Heart left ventricle (tissue), 16 donors: ENCODE results near the gene PARD3B. TPM values are rescaled to one million over a fixed set of nuclear protein-coding genes. Genes with fewer than 3 reads are reported as not detected.
A peak's percentile ranks its signal among the peaks of the same experiment; 100 is the strongest.

ENCODE experiments used
- ATAC-seq, 4 donors: fragments of 200-7000 bp; cut with Tn5 transposase; one replicate each; pipeline ENCODE4 v1.9.1; 2020 to 2022; ENCODE audit warnings: moderate library complexity in 4 of 4, mild to moderate bottlenecking in 3 of 4, moderate number of reproducible peaks in 1 of 4
- DNase-seq, 5 donors: peaks; one replicate each; pipeline ENCODE4 v3.0.0-alpha.2; 2020
- H3K27ac ChIP-seq, 12 donors: fragments of 200-600 bp; sonication (generic) in 4 of 12; one replicate each; pipeline versions ENCODE4 v1.5.0 to v1.8.0; 2016 to 2022; ENCODE audit warnings: mild to moderate bottlenecking in 2 of 12
- H3K27me3 ChIP-seq, 9 donors: fragments of 200-600 bp; sonication (generic) in 2 of 9; one replicate each; pipeline versions ENCODE4 v1.5.1 to v1.8.0; 2016 to 2022; ENCODE audit warnings: mild to moderate bottlenecking in 3 of 9
- H3K36me3 ChIP-seq, 9 donors: fragments of 200-600 bp; sonication (generic) in 2 of 9; one replicate each; pipeline versions ENCODE4 v1.5.0 to v1.8.0; 2018 to 2022; ENCODE audit warnings: mild to moderate bottlenecking in 2 of 9
- H3K4me1 ChIP-seq, 12 donors: fragments of 200-600 bp; sonication (generic) in 4 of 12; one replicate each; pipeline versions ENCODE4 v1.5.0 to v1.8.0; 2016 to 2022; ENCODE audit warnings: mild to moderate bottlenecking in 3 of 12
- H3K4me3 ChIP-seq, 12 donors: fragments of 200-600 bp; sonication (generic) in 4 of 12; one replicate each; pipeline versions ENCODE4 v1.5.0 to v1.8.0; 2017 to 2022; ENCODE audit warnings: mild to moderate bottlenecking in 9 of 12, moderate library complexity in 4 of 12
- H3K9me3 ChIP-seq, 12 donors: fragments of 200-600 bp; sonication (generic) in 4 of 12; one replicate each; pipeline versions ENCODE4 v1.5.0 to v1.8.0; 2016 to 2022; ENCODE audit warnings: mild to moderate bottlenecking in 1 of 12
- POLR2A ChIP-seq, 2 donors: fragments of 450-650 bp; IDR thresholded peaks; one replicate each; pipeline ENCODE4 v1.6.1; 2017; ENCODE audit warnings: antibody characterized with exemption in 2 of 2, mild to moderate bottlenecking in 2 of 2, moderate library complexity in 2 of 2
- WGBS, 4 donors: extraction: QIAGEN DNeasy Blood & Tissue Kit in 2 of 4; methylation state at CpG; one replicate each; pipeline versions ENCODE4 v1.1.5 to v1.1.7; 2013 to 2018; 5-methylcytosine and 5-hydroxymethylcytosine counted together
- intact Hi-C, 10 donors: fragments of 100-400 bp; cut with DNase I; formaldehyde crosslinking; loops; one replicate each; pipeline versions ENCODE4 v1.11.1 to v1.14.2; 2022
- long read RNA-seq, 3 donors: library from polyadenylated mRNA; unstranded; transcript quantifications; one replicate each; pipeline ENCODE4 v2.0.0, GENCODE V29; 2020 to 2021
- polyA plus RNA-seq, 2 donors: library from polyadenylated mRNA; stranded (reverse); fragments of 200-250 nt; gene quantifications; one replicate each; pipeline ENCODE4 v1.2.3, GENCODE V29; 2013
- total RNA-seq, 9 donors: library from RNA; depleted of rRNA in 2 of 9; stranded (reverse); fragments of >200 nt in 2 of 9; fragmentation: NEBNext Ultra II Directional in 3 of 9; extraction: Animal tissue kit (Norgen Biotek cat#: 25700) in 3 of 9; gene quantifications; one replicate each; pipeline versions ENCODE4 v1.1.0 to v1.2.4, GENCODE V29; 2016 to 2023
- TF ChIP-seq, protein P1 (sequence below), 12 donors: fragments of 200-600 bp; sonication (generic) in 4 of 12; IDR thresholded peaks; one replicate each; pipeline versions ENCODE4 v1.5.0 to v1.8.0; 2018 to 2022; ENCODE audit warnings: antibody characterized with exemption in 12 of 12, mild to moderate bottlenecking in 5 of 12
- donor health status: ischemic (EF 13 %, LVEDD 7.1; RV severe dilation, severe dysfunction).
- donor health status: healthy with polysubstance abuse.
- donor health status: DM: no; HTN: yes; CAD: no.
- donor health status: DM: no; HTN: no; CAD: no.
- donor health status: ischemic (EF 25% LVEDD 6.9; RV normal size, moderate dysfunction).
- donor health status: ischemic (EF 25% LVEDD 5.7; RV mildly dilated, moderate dysfunction).
- donor health status: healthy.
- donor health status: DM: yes; HTN: yes; CAD: no.
- donor health status: ischemic (EF 35%, LVEDD 5.7; RV mildly dilated, moderate dysfunction).
- donor health status: nonischemic (EF 11% LVEDD 7.7; RV severe dilation, severe dysfunction).
- donor health status: DM: yes; HTN: yes; CAD: no.
- donor health status: PGD.
- donor health status: ischemic (EF 29% LVEDD 5.4; RV normal size, mild dysfunction).
- donor health status: nonischemic (EF 23%, LVEDD 6.1; RV moderate dilation, normal function).

The PARD3B gene, protein sequence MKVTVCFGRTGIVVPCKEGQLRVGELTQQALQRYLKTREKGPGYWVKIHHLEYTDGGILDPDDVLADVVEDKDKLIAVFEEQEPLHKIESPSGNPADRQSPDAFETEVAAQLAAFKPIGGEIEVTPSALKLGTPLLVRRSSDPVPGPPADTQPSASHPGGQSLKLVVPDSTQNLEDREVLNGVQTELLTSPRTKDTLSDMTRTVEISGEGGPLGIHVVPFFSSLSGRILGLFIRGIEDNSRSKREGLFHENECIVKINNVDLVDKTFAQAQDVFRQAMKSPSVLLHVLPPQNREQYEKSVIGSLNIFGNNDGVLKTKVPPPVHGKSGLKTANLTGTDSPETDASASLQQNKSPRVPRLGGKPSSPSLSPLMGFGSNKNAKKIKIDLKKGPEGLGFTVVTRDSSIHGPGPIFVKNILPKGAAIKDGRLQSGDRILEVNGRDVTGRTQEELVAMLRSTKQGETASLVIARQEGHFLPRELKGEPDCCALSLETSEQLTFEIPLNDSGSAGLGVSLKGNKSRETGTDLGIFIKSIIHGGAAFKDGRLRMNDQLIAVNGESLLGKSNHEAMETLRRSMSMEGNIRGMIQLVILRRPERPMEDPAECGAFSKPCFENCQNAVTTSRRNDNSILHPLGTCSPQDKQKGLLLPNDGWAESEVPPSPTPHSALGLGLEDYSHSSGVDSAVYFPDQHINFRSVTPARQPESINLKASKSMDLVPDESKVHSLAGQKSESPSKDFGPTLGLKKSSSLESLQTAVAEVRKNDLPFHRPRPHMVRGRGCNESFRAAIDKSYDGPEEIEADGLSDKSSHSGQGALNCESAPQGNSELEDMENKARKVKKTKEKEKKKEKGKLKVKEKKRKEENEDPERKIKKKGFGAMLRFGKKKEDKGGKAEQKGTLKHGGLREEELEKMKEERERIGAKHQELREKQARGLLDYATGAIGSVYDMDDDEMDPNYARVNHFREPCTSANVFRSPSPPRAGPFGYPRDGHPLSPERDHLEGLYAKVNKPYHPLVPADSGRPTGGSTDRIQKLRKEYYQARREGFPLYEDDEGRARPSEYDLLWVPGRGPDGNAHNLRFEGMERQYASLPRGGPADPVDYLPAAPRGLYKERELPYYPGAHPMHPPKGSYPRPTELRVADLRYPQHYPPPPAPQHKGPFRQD (N-terminal part only)
- total RNA-seq, result 10 to 100 TPM in 3 of 9 donors, 1 to 10 TPM in 6; 4.6 to 15.1 (median 6.5) TPM
- polyA plus RNA-seq, result 1 to 10 TPM in 1 of 2 donors, under 1 TPM in 1; 0.71 to 1.7 TPM
- long read RNA-seq, donor 1, partial matches to known transcripts, result 1 of 1 reads
- long read RNA-seq, donor 1, other reads (novel, unspliced or antisense), result 0 of 1 reads
- long read RNA-seq, donor 2, partial matches to known transcripts, result 1 of 4 reads
- long read RNA-seq, donor 2, other reads (novel, unspliced or antisense), result 3 of 4 reads
- long read RNA-seq, donor 3, partial matches to known transcripts, result 1 of 1 reads
- long read RNA-seq, donor 3, other reads (novel, unspliced or antisense), result 0 of 1 reads

DNA sequence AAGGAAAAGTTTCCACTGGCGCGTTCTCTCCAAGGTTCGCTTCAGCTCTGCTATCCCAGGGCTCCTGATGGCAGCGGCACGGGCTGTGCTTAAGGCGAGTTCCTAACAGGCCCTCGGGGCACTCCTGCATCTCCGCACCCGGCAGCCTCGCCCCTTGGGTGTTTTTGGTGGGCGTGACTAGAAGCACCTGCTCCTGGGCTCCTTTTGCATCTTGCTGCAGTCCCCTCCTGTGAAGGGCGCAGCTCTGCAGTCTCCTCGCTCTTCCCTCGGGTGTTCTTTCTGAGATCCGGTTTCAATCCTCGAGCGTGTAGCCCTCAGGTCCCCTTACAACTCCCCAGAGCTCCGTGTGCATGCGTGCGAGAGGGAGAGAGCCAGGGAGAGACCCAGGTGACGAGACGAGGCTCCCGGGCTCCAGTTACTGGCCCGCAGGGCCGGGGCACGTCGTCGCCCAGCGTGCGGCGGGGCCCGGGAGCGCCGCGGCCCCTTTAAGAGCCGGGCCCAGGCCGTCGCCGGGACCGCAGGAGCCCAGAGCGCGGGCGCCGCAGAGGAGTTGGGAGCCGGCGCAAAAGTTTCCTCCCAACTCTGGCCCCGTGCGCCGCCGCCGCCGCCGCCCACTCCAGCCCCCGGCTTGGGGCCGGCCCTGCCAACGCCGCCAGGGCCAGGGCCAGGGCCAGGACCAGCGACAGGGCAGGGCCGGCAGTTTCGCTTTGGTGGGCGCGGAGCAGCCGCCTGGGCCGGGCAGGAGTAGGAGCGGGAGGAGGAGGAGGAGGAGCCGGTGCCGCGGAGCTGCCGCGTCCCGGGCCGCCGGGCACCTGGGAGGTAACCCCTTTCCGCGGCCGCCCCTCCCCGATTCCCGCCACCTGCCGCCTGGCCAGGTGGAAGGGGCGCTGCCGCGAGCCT, at the start of gene PARD3B:
PARD3B (plus strand) TSS at position 515 of the 900 bp plus-strand sequence. CDS start 525 bp downstream, outside the sequence.
- H3K4me1 ChIP-seq, result peaks cover 0 to 26% (median 15%) of the 10 kb centered on the region in 12 donors
- DNase-seq (peak; percentile 49 to 81 (median 63)), ATAC-seq (peak; percentile 82 to 98 (median 94))
- no peaks in the 10 kb centered on the region for H3K9me3 ChIP-seq
- TF ChIP-seq POLR2A (IDR thresholded peaks at IDR 0.05), result peak in 1 of 2 donors; percentile 25
- TF ChIP-seq, protein P1, sequence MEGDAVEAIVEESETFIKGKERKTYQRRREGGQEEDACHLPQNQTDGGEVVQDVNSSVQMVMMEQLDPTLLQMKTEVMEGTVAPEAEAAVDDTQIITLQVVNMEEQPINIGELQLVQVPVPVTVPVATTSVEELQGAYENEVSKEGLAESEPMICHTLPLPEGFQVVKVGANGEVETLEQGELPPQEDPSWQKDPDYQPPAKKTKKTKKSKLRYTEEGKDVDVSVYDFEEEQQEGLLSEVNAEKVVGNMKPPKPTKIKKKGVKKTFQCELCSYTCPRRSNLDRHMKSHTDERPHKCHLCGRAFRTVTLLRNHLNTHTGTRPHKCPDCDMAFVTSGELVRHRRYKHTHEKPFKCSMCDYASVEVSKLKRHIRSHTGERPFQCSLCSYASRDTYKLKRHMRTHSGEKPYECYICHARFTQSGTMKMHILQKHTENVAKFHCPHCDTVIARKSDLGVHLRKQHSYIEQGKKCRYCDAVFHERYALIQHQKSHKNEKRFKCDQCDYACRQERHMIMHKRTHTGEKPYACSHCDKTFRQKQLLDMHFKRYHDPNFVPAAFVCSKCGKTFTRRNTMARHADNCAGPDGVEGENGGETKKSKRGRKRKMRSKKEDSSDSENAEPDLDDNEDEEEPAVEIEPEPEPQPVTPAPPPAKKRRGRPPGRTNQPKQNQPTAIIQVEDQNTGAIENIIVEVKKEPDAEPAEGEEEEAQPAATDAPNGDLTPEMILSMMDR (IDR thresholded peaks at IDR 0.05), result peak in 1 of 12 donors; percentile 3
- H3K27ac ChIP-seq, result peak within 1 kb of the TSS; percentile 29 to 87 (median 72)
- 0 to 2% (median 1%) methylated on average over 27 to 82 of the region's 82 CpGs for WGBS, 4 donors
- no peaks in the 10 kb centered on the region for H3K36me3 ChIP-seq
- peak within 1 kb of the TSS; percentile 65 to 99 (median 92) for H3K4me3 ChIP-seq
- peaks cover 0 to 10% (median 0%) of the 10 kb centered on the region in 9 donors for H3K27me3 ChIP-seq
- intact Hi-C loops, result loop anchor here in 2 of 10 donors (10.0 kb wide), 2 partner anchors 120 to 1140 kb away; partner anchors contain the start of gene NRP2 (in 1 of the 2)

DNA sequence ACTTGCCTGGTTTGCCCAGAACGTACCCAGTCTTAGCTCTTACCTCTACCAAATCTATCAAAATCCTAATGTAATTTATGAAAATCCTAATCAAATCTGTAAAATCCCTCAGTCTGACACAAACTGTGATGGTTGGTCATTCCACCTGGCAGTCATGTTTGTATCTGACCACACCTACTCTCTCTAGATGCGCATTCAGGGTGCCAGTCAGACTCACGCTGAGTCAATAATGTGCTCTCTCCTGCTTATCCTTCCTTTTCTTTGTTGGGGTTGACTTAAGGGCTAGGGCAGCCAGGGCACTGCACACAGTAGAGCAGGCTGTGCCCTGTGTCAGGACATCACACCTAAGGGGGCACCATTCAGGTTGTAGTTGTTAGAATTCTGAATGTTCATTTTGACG, 48.5 kb upstream of the PARD3B start:
- TF ChIP-seq, protein P1 (IDR thresholded peaks at IDR 0.05), result no peak
- no peak for TF ChIP-seq POLR2A (IDR thresholded peaks at IDR 0.05)
- H3K4me3 ChIP-seq, result no peak overlapping the region
- whole genome bisulfite sequencing, 4 donors, result 95 to 99% (median 98%) methylated on average over 4 of the region's 4 CpGs
- no peak for ATAC-seq
- intact Hi-C loops, result no loop called here
- H3K27me3 ChIP-seq, result no peaks in the 10 kb centered on the region
- H3K4me1 ChIP-seq, result no peaks in the 10 kb centered on the region
- H3K27ac ChIP-seq, result no peak overlapping the region
- H3K9me3 ChIP-seq, result no peaks in the 10 kb centered on the region
- H3K36me3 ChIP-seq, result no peaks in the 10 kb centered on the region
- no peak for DNase-seq

DNA sequence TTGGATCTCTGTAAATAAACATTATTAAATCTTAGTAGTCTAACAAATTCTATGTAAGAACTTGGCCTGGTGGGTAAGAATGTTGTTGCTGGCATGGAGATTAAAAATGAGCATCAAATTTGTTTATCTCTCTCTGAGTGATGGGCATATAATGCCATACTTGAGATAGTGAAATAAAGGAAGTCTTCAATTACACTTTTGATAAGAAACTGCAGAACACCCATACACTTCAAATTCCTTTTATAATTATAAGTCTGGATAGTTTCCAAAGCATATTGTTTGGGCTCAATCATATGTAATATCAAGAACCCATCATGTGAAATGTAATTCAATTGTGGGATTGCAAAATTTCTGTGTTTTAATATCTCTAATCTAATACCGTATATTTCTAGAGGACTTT, 47.4 kb upstream of the PARD3B start:
- intact Hi-C loops, result no loop called here
- TF ChIP-seq, protein P1 (IDR thresholded peaks at IDR 0.05), result no peak
- no peak for TF ChIP-seq POLR2A (IDR thresholded peaks at IDR 0.05)
- Histone ChIP-seq H3K9me3 (no peaks in the 10 kb centered on the region), H3K27me3 (no peaks in the 10 kb centered on the region), H3K27ac (no peak overlapping the region), H3K36me3 (no peaks in the 10 kb centered on the region), H3K4me1 (no peaks in the 10 kb centered on the region), H3K4me3 (no peak overlapping the region)
- no peak for ATAC-seq
- no peak for DNase-seq
- WGBS, 4 donors, result 91 to 96% (median 94%) methylated on average over 1 of the region's 1 CpG
